ENCODE measurements around the gene DEFB113.
"Not testable (repeated sequence)": the region's sequence is repeated elsewhere in the genome, so short reads cannot be mapped to it uniquely, and the experiment has no call there.

The DEFB113 gene

GRCh38 chr6:49950415-49950751, 19.0 kb downstream of the DEFB113 start:
- Histone ChIP-seq H3K36me3 (ENCODE audit: control insufficient read depth, insufficient read depth, low read length) (no peaks in the 10 kb centered on the region), H3K4me3 (replicated peaks; ENCODE audit: low read depth, low read length) (no peak overlapping the region), H3K27me3 (replicated peaks; ENCODE audit: control insufficient read depth, insufficient read depth, low read length) (no peaks in the 10 kb centered on the region)
- DNase-seq (ENCODE audit: extremely low read depth, insufficient read length), result no peak
- TF ChIP-seq, protein P1, sequence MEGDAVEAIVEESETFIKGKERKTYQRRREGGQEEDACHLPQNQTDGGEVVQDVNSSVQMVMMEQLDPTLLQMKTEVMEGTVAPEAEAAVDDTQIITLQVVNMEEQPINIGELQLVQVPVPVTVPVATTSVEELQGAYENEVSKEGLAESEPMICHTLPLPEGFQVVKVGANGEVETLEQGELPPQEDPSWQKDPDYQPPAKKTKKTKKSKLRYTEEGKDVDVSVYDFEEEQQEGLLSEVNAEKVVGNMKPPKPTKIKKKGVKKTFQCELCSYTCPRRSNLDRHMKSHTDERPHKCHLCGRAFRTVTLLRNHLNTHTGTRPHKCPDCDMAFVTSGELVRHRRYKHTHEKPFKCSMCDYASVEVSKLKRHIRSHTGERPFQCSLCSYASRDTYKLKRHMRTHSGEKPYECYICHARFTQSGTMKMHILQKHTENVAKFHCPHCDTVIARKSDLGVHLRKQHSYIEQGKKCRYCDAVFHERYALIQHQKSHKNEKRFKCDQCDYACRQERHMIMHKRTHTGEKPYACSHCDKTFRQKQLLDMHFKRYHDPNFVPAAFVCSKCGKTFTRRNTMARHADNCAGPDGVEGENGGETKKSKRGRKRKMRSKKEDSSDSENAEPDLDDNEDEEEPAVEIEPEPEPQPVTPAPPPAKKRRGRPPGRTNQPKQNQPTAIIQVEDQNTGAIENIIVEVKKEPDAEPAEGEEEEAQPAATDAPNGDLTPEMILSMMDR (IDR thresholded peaks at IDR 0.05; ENCODE audit: insufficient read depth, low read length, poor library complexity, severe bottlenecking), result no peak

- Histone ChIP-seq H3K36me3 (ENCODE audit: control insufficient read depth, insufficient read depth, low read length) (no peaks in the 10 kb centered on the region), H3K27me3 (replicated peaks; ENCODE audit: control insufficient read depth, insufficient read depth, low read length) (no peaks in the 10 kb centered on the region), H3K4me3 (replicated peaks; ENCODE audit: low read depth, low read length) (no peak overlapping the region)
- TF ChIP-seq, protein P1 (IDR thresholded peaks at IDR 0.05; ENCODE audit: insufficient read depth, low read length, poor library complexity, severe bottlenecking), result no peak
- no peak for DNase-seq (ENCODE audit: extremely low read depth, insufficient read length)
Observed at GRCh38 chr6:49949062-49949461, 20.4 kb downstream of the DEFB113 start.

- no peak for DNase-seq (ENCODE audit: extremely low read depth, insufficient read length)
- H3K36me3 ChIP-seq (ENCODE audit: control insufficient read depth, insufficient read depth, low read length), result no peaks in the 10 kb centered on the region
- TF ChIP-seq, protein P1 (IDR thresholded peaks at IDR 0.05; ENCODE audit: insufficient read depth, low read length, poor library complexity, severe bottlenecking), result no peak
- H3K27me3 ChIP-seq (replicated peaks; ENCODE audit: control insufficient read depth, insufficient read depth, low read length), result no peaks in the 10 kb centered on the region
- H3K4me3 ChIP-seq (replicated peaks; ENCODE audit: low read depth, low read length), result no peak overlapping the region
Observed at GRCh38 chr6:49946835-49947234, 22.6 kb downstream of the DEFB113 start.

GRCh38 chr6:49944068-49944467, 25.4 kb downstream of the DEFB113 start:
- not testable (repeated sequence) for H3K4me3 ChIP-seq (replicated peaks; ENCODE audit: low read depth, low read length); DNase-seq (ENCODE audit: extremely low read depth, insufficient read length); H3K36me3 ChIP-seq (ENCODE audit: control insufficient read depth, insufficient read depth, low read length); H3K27me3 ChIP-seq (replicated peaks; ENCODE audit: control insufficient read depth, insufficient read depth, low read length)

DNA sequence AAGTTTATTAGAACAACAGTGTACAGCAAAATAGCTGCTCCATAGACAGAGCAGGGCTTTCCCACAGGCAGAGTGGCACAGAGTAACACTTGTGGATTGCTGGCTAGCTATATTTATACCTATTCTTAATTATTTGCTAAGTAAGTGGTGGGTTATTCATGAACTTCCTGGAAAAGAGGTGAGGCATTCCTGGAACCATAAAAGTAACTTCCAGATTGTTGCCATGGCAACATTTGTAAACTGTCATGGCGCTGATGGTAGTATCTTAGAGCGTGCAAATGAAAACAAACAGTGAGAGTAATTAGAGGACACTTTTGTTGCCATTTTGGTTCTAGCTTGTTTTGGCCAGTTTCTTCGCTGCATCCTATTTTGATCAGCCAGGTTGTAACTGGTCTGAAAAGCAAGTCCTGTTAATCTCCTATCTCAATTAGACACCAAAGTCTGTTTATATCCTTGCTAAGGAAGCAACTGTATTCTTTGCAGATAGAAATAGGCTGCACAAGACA, 29.4 kb downstream of the DEFB113 start:
- Histone ChIP-seq H3K36me3 (ENCODE audit: control insufficient read depth, insufficient read depth, low read length) (no peaks in the 10 kb centered on the region), H3K27me3 (replicated peaks; ENCODE audit: control insufficient read depth, insufficient read depth, low read length) (no peaks in the 10 kb centered on the region), H3K4me3 (replicated peaks; ENCODE audit: low read depth, low read length) (no peak overlapping the region)
- no peak for DNase-seq (ENCODE audit: extremely low read depth, insufficient read length)
- TF ChIP-seq, protein P1 (IDR thresholded peaks at IDR 0.05; ENCODE audit: insufficient read depth, low read length, poor library complexity, severe bottlenecking), result no peak

DNA sequence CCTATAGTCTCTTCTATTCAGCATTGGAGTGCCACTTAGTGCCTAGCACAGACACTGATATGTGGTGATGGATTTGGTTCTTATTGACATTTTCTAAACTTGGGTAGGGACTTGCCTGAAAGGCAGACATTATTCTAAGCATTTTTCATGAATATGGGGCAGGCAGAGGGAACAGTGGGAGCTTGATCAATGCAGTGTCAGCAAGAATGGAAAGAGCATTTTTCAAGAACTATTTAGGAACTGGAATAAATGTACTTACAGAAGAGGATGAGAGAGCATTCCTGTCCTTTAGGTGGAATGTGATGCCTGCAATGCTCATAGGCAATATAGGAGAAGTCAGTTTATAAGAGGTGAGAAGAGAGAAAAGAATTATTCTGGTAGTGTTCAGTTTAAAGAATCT, 31.6 kb downstream of the DEFB113 start:
- no peaks in the 10 kb centered on the region; the same call in 1 of the 2 replicates for H3K27me3 ChIP-seq (replicated peaks; ENCODE audit: control insufficient read depth, insufficient read depth, low read length)
- DNase-seq (ENCODE audit: extremely low read depth, insufficient read length), result no peak
- H3K4me3 ChIP-seq (replicated peaks; ENCODE audit: low read depth, low read length), result no peak overlapping the region
- H3K36me3 ChIP-seq (ENCODE audit: control insufficient read depth, insufficient read depth, low read length), result no peaks in the 10 kb centered on the region
- TF ChIP-seq, protein P1 (IDR thresholded peaks at IDR 0.05; ENCODE audit: insufficient read depth, low read length, poor library complexity, severe bottlenecking), result no peak
